ENCODE results near the gene TMPO.

DNA sequence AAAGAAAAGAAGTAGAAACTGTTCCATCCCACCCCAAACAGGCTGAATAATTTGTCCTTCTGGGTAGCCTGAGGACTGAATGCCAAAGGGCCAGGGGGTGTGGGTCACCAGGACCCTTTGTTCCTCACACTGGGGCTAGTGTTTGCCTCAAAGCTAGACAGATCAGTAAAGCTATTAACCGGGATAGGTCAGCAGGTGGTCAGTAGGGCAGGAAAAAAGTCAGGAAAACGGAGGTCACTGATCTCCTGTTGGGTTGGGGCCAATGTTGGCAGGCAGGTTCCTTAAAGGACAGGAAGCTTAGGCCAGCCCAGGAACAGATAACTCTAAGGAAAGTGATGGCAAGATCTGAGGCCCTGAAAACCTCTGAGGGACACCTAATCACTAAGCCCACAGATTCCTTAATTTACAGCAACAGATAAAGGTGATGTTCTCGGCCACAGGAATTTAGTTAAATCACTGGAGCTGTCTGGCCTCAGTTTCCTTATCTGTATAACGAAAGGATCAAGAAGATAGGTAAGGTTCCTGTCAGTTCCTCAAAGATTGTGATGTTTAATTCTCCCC lies 22.7 kb upstream of the TMPO start:
- TF ChIP-seq CTCF (IDR thresholded peaks at IDR 0.05) (no peak), POLR2A (IDR thresholded peaks at IDR 0.05) (no peak), POLR2AphosphoS5 (IDR thresholded peaks at IDR 0.05; ENCODE audit: insufficient read depth in 1 of 2, low read depth in 1 of 2) (no peak)

Measured in vagina (tissue), 2 donors.